Urinary bladder (tissue), 4 donors: ENCODE data around the gene DDR2. TPM values are rescaled to one million over a fixed set of nuclear protein-coding genes. Genes with fewer than 3 reads are reported as not detected.
"Not testable (repeated sequence)": the region's sequence is repeated elsewhere in the genome, so short reads cannot be mapped to it uniquely, and the experiment has no call there.

Experiments used
- DNase-seq: peaks from one replicate; pipeline ENCODE4 v3.0.0-alpha.2; 2015; ENCODE audit errors: extremely low spot score
- H3K27ac ChIP-seq: one replicate; pipeline ENCODE4 v1.5.1; 2013; ENCODE audit warnings: low read depth, mild to moderate bottlenecking, moderate library complexity
- H3K36me3 ChIP-seq: one replicate; pipeline ENCODE4 v1.6.1; 2013; ENCODE audit warnings: mild to moderate bottlenecking, moderate library complexity; ENCODE audit not compliant: insufficient read depth
- H3K4me1 ChIP-seq: one replicate; pipeline ENCODE4 v1.6.1; 2013; ENCODE audit warnings: mild to moderate bottlenecking, moderate library complexity; ENCODE audit not compliant: insufficient read depth
- H3K4me3 ChIP-seq: one replicate; pipeline ENCODE4 v1.5.1; 2013; ENCODE audit warnings: low read depth, low read length
- WGBS: extraction: QIAGEN DNeasy Blood & Tissue Kit; methylation state at CpG from one replicate; pipeline ENCODE4 v1.1.7; 2013; 5-methylcytosine and 5-hydroxymethylcytosine counted together
- polyA plus RNA-seq: library from polyadenylated mRNA; stranded (reverse); fragments of 200-250 nt; gene quantifications from one replicate; pipeline ENCODE4 v1.2.3, GENCODE V29; 2013
- total RNA-seq: library from RNA; depleted of rRNA; stranded (reverse); fragments of >200 nt; gene quantifications from one replicate; pipeline ENCODE4 v1.2.3, GENCODE V29; 2014
- donor health status: healthy with polysubstance abuse.
- donor health status: healthy.

DDR2 gene
- total and polyA plus RNA-seq, 2 donors = 57.9 to 101 TPM

GRCh38 chr1:162719678-162720077 lies 87.4 kb downstream of the DDR2 start:
- WGBS = 69% methylated on average over 1 of the region's 1 CpG
- H3K27ac ChIP-seq = no peak overlapping the region
- H3K4me1 ChIP-seq = no peaks in the 10 kb centered on the region
- H3K4me3 ChIP-seq = no peak overlapping the region
- no peak for DNase-seq
- no peaks in the 10 kb centered on the region for H3K36me3 ChIP-seq

GRCh38 chr1:162720996-162721395 lies 88.7 kb downstream of the DDR2 start:
- DNase-seq = no peak
- Histone ChIP-seq H3K4me3 (no peak overlapping the region), H3K4me1 (no peaks in the 10 kb centered on the region), H3K27ac (no peak overlapping the region), H3K36me3 (no peaks in the 10 kb centered on the region)
- 99% methylated on average over 1 of the region's 1 CpG for WGBS

GRCh38 chr1:162721471-162721870 lies 89.2 kb downstream of the DDR2 start:
- DNase-seq = no peak
- Histone ChIP-seq H3K4me3 (no peak overlapping the region), H3K36me3 (no peaks in the 10 kb centered on the region), H3K27ac (no peak overlapping the region), H3K4me1 (no peaks in the 10 kb centered on the region)

- H3K4me3 ChIP-seq = no peak overlapping the region
- WGBS = 90% methylated on average over 3 of the region's 3 CpGs
- DNase-seq = no peak
- H3K4me1 ChIP-seq = no peaks in the 10 kb centered on the region
- no peaks in the 10 kb centered on the region for H3K36me3 ChIP-seq
- H3K27ac ChIP-seq = no peak overlapping the region
These were observed 89.8 kb downstream of the DDR2 start for GRCh38 chr1:162722036-162722435.

- no peaks in the 10 kb centered on the region for H3K36me3 ChIP-seq
- 84% methylated on average over 7 of the region's 7 CpGs for WGBS
- H3K27ac ChIP-seq = no peak overlapping the region
- DNase-seq = no peak
- no peaks in the 10 kb centered on the region for H3K4me1 ChIP-seq
- no peak overlapping the region for H3K4me3 ChIP-seq
These were observed 92.4 kb downstream of the DDR2 start for GRCh38 chr1:162724583-162725120.

- no peaks in the 10 kb centered on the region for H3K36me3 ChIP-seq
- 92% methylated on average over 7 of the region's 7 CpGs for WGBS
- DNase-seq = no peak
- no peak overlapping the region for H3K27ac ChIP-seq
- no peaks in the 10 kb centered on the region for H3K4me1 ChIP-seq
- no peak overlapping the region for H3K4me3 ChIP-seq
These were observed 93.1 kb downstream of the DDR2 start for GRCh38 chr1:162725301-162725837.

GRCh38 chr1:162726555-162726954 lies 94.3 kb downstream of the DDR2 start:
- no peak for DNase-seq
- WGBS = 89% methylated on average over 3 of the region's 3 CpGs
- Histone ChIP-seq H3K36me3 (no peaks in the 10 kb centered on the region), H3K4me1 (no peaks in the 10 kb centered on the region), H3K27ac (no peak overlapping the region), H3K4me3 (no peak overlapping the region)

GRCh38 chr1:162727493-162727892 lies 95.2 kb downstream of the DDR2 start:
- whole genome bisulfite sequencing = no CpG with 5 or more reads among the region's 1 CpG
- H3K27ac ChIP-seq, H3K4me3 ChIP-seq, H3K4me1 ChIP-seq, DNase-seq, H3K36me3 ChIP-seq: not testable (repeated sequence)

GRCh38 chr1:162728573-162728972 lies 96.3 kb downstream of the DDR2 start:
- Histone ChIP-seq H3K4me3 (no peak overlapping the region), H3K4me1 (no peaks in the 10 kb centered on the region), H3K27ac (no peak overlapping the region), H3K36me3 (no peaks in the 10 kb centered on the region)
- DNase-seq = no peak
- WGBS = 93% methylated on average over 2 of the region's 2 CpGs

- H3K4me1 ChIP-seq, H3K4me3 ChIP-seq, H3K27ac ChIP-seq, H3K36me3 ChIP-seq, DNase-seq: not testable (repeated sequence)
- WGBS = no CpG with 5 or more reads among the region's 1 CpG
These were observed 97.0 kb downstream of the DDR2 start for GRCh38 chr1:162729195-162729774.

- no peak for DNase-seq
- H3K4me1 ChIP-seq = no peaks in the 10 kb centered on the region
- H3K36me3 ChIP-seq = no peaks in the 10 kb centered on the region
- no peak overlapping the region for H3K4me3 ChIP-seq
- H3K27ac ChIP-seq = peak overlapping the region; percentile 34
These were observed 99.8 kb downstream of the DDR2 start for GRCh38 chr1:162732094-162732493.

GRCh38 chr1:162732566-162733335 lies 100.5 kb downstream of the DDR2 start:
- peak overlapping the region; percentile 34 for H3K27ac ChIP-seq
- no peaks in the 10 kb centered on the region for H3K36me3 ChIP-seq
- H3K4me3 ChIP-seq = no peak overlapping the region
- 63% methylated on average over 8 of the region's 8 CpGs for WGBS
- DNase-seq = no peak
- no peaks in the 10 kb centered on the region for H3K4me1 ChIP-seq

- DNase-seq = no peak
- no peaks in the 10 kb centered on the region for H3K4me1 ChIP-seq
- no peak overlapping the region for H3K27ac ChIP-seq
- H3K36me3 ChIP-seq = no peaks in the 10 kb centered on the region
- 41% methylated on average over 1 of the region's 1 CpG for WGBS
- no peak overlapping the region for H3K4me3 ChIP-seq
These were observed 101.0 kb downstream of the DDR2 start for GRCh38 chr1:162733336-162733590.

- Histone ChIP-seq H3K36me3 (no peaks in the 10 kb centered on the region), H3K4me3 (no peak overlapping the region), H3K4me1 (no peaks in the 10 kb centered on the region), H3K27ac (no peak overlapping the region)
- no peak for DNase-seq
- WGBS = 77% methylated on average over 2 of the region's 2 CpGs
These were observed 101.8 kb downstream of the DDR2 start for GRCh38 chr1:162734047-162734446.
